Spleen (tissue), 11 donors: ENCODE data around the gene RRP1. TPM values are rescaled to one million over a fixed set of nuclear protein-coding genes. Genes with fewer than 3 reads are reported as not detected.

ENCODE experiments used
- DNase-seq: peaks from one replicate; pipeline ENCODE4 v3.0.0-alpha.2; 2020
- H3K27ac ChIP-seq, 8 donors: fragments of 200-600 bp; sonication (generic) in 7 of 8; 1 replicate in 4 of 8; 2 replicates in 4 of 8; pipeline versions ENCODE4 v1.5.0 to v1.8.0; 2016 to 2021; ENCODE audit warnings: inconsistent platforms in 4 of 8, mild to moderate bottlenecking in 4 of 8, moderate library complexity in 1 of 8
- H3K27me3 ChIP-seq, 7 donors: fragments of 200-600 bp; sonication (generic) in 6 of 7; replicated peaks in 1 of 7; 1 replicate in 4 of 7; 2 replicates in 3 of 7; pipeline versions ENCODE4 v1.5.0 to v1.8.0; 2016 to 2021; ENCODE audit warnings: inconsistent platforms in 3 of 7, mild to moderate bottlenecking in 1 of 7
- H3K36me3 ChIP-seq, 6 donors: fragments of 200-600 bp; sonication (generic) in 5 of 6; 1 replicate in 4 of 6; 2 replicates in 2 of 6; pipeline versions ENCODE4 v1.5.0 to v1.8.0; 2016 to 2021; ENCODE audit warnings: inconsistent platforms in 2 of 6
- H3K4me1 ChIP-seq, 6 donors: fragments of 200-600 bp; sonication (generic) in 5 of 6; 1 replicate in 3 of 6; 2 replicates in 3 of 6; pipeline versions ENCODE4 v1.5.0 to v1.8.0; 2016 to 2021; ENCODE audit warnings: inconsistent platforms in 3 of 6
- H3K4me3 ChIP-seq, 8 donors: fragments of 200-600 bp; sonication (generic) in 7 of 8; 1 replicate in 4 of 8; 2 replicates in 4 of 8; pipeline versions ENCODE4 v1.5.0 to v1.8.0; 2016 to 2021; ENCODE audit warnings: inconsistent platforms in 4 of 8, mild to moderate bottlenecking in 4 of 8, moderate library complexity in 2 of 8
- H3K9me3 ChIP-seq, 8 donors: fragments of 200-600 bp; sonication (generic) in 7 of 8; 1 replicate in 4 of 8; 2 replicates in 4 of 8; pipeline versions ENCODE4 v1.5.0 to v1.8.0; 2016 to 2021; ENCODE audit warnings: inconsistent platforms in 4 of 8
- POLR2A ChIP-seq, 3 donors: fragments of 450-650 bp; IDR thresholded peaks; one replicate each; pipeline ENCODE4 v1.5.1; 2017; ENCODE audit warnings: antibody characterized with exemption in 3 of 3, mild to moderate bottlenecking in 1 of 3
- POLR2AphosphoS5 ChIP-seq, 3 donors: sonication (generic); formaldehyde crosslinking; IDR thresholded peaks; one replicate each; pipeline ENCODE4 v1.5.1; 2017; ENCODE audit warnings: antibody characterized with exemption in 3 of 3
- WGBS, 5 donors: extraction: QIAGEN DNeasy Blood & Tissue Kit in 3 of 5; methylation state at CpG; one replicate each; pipeline versions ENCODE4 v1.1.5 to v1.1.7; 2013 to 2018; 5-methylcytosine and 5-hydroxymethylcytosine counted together
- intact Hi-C: fragments of 100-400 bp; cut with DNase I; formaldehyde crosslinking; loops from one replicate; pipeline ENCODE4 v1.15.0; 2023; ENCODE audit warnings: low total_unique reads
- polyA plus RNA-seq, 3 donors: library from polyadenylated mRNA; stranded (reverse); fragments of 200-250 nt; gene quantifications; one replicate each; pipeline ENCODE4 v1.2.1, GENCODE V29; 2013
- total RNA-seq, 7 donors: library from RNA; depleted of rRNA in 3 of 7; stranded (reverse); fragments of >200 nt in 3 of 7; fragmentation: NEBNext Ultra II Directional in 4 of 7; extraction: Animal tissue kit (Norgen Biotek cat#: 25700) in 4 of 7; gene quantifications; one replicate each; pipeline versions ENCODE4 v1.1.0 to v1.2.1, GENCODE V29; 2016 to 2021
- TF ChIP-seq, protein P1 (sequence below), 11 experiments: fragments of 200-600 bp in 7 of 11; fragments of 450-650 bp in 4 of 11; sonication (generic) in 4 of 11; IDR thresholded peaks in 8 of 11; conservative IDR thresholded peaks in 3 of 11; 1 replicate in 7 of 11; 2 replicates in 4 of 11; pipeline versions ENCODE4 v1.4.0 to v1.8.0; 2016 to 2021; ENCODE audit warnings: antibody characterized with exemption in 11 of 11, inconsistent platforms in 4 of 11, mild to moderate bottlenecking in 1 of 11
- donor health status: healthy with polysubstance abuse.
- donor health status: DM: no; HTN: no; CAD: no; lungs with moderate emphysema.
- donor health status: DM: no; HTN: no; CAD: no.
- donor health status: Bipolar disorder and iron deficiency.
- donor health status: healthy.
- donor health status: DM: no; HTN: no; CAD: no.
- donor health status: DM: yes; HTN: yes; CAD: no.

The RRP1 gene
- total and polyA plus RNA-seq, 10 donors: 11.5 to 26.9 (median 18.6) TPM

DNA sequence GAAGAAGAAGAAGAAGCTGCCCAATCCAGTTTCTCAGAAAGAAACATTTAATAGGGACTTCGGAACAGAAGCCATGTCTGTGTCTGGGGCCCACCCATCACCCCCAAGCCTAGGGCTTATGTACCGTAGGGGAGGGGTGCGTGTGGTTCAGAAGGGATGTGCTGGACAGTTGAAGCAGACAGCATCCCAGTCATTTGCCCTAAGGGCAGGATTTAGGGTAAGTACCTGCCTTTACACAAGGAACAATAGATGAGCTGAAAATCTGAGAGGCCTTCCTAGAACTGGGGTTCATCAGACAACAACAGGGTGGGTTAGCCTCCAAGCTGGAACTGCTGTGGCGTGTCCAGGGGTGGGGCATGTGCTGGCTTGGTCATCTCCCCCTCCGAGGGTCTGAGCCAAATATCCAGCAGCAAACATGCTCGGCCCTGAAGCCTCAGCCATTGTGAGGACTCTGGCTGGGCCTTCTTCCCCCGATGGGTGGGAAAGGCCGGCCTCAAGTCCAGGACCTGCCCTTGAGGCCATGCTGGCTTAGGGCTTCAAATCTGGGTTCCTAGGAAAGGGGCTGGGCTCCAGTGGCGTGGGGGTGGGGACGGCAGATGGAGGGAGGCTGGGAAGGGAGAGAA is 25.4 kb upstream of the RRP1 start:
- intact Hi-C loops: no loop called here
- Histone ChIP-seq H3K4me1 (peaks cover 0 to 17% (median 0%) of the 10 kb centered on the region in 6 donors), H3K27me3 (no peaks in the 10 kb centered on the region), H3K4me3 (no peak overlapping the region), H3K27ac (no peak overlapping the region), H3K9me3 (no peaks in the 10 kb centered on the region), H3K36me3 (peaks cover 0 to 52% (median 21%) of the 10 kb centered on the region in 6 donors)
- DNase-seq: no peak
- WGBS, 5 donors: 84 to 98% (median 91%) methylated on average over 7 to 10 of the region's 10 CpGs
- TF ChIP-seq, protein P1, sequence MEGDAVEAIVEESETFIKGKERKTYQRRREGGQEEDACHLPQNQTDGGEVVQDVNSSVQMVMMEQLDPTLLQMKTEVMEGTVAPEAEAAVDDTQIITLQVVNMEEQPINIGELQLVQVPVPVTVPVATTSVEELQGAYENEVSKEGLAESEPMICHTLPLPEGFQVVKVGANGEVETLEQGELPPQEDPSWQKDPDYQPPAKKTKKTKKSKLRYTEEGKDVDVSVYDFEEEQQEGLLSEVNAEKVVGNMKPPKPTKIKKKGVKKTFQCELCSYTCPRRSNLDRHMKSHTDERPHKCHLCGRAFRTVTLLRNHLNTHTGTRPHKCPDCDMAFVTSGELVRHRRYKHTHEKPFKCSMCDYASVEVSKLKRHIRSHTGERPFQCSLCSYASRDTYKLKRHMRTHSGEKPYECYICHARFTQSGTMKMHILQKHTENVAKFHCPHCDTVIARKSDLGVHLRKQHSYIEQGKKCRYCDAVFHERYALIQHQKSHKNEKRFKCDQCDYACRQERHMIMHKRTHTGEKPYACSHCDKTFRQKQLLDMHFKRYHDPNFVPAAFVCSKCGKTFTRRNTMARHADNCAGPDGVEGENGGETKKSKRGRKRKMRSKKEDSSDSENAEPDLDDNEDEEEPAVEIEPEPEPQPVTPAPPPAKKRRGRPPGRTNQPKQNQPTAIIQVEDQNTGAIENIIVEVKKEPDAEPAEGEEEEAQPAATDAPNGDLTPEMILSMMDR (IDR thresholded peaks at IDR 0.05 in 8 of 11, conservative IDR thresholded peaks at IDR 0.05 in 3 of 11): no peak
- TF ChIP-seq POLR2AphosphoS5 (IDR thresholded peaks at IDR 0.05): no peak
- TF ChIP-seq POLR2A (IDR thresholded peaks at IDR 0.05): no peak

DNA sequence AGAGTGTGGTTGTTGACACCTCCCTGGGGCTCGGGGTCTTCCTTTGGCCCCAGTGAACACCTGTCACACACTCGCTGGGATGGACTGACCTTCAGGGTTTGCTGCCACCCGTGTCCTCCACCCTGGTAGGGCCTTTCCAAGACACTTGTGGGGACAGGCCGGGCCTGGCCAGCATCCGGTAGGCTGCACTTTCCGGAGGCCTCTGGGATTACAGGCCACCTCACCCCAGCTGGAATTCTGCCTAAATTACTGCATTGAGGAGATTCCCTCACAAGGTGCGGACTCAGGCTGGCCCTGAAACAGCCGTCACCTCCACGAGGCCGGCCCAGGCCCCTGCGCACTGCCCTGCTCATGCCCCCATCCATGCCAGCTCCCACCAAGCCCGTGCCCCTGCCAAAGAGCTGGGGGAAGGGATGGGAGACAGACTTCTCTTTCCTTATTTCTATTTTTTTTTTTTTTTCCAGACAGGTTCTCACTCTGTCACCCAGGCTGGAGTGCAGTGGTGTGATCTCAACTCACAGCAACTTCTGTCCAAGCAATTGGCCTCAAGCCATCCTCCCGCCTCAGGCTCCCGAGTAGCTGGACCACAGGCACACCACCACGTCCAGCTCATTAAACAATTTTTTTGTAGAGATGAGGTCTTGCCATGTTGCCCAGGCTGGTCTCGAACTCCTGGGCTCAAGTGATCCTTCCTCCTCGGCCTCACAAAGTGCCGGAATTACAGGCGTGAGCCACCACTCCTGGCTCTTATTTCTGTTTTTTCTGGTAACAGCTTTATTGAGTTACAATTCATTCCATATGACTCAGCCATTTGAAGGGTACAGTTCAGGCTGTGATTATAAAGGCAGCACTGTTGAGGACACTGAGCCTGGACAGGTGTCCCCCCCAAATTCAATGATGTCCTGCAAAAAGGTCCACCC is 24.5 kb upstream of the RRP1 start:
- no peaks in the 10 kb centered on the region for H3K9me3 ChIP-seq
- no peak overlapping the region for H3K27ac ChIP-seq
- peaks cover 0 to 13% (median 0%) of the 10 kb centered on the region in 6 donors for H3K4me1 ChIP-seq
- no peak for DNase-seq
- TF ChIP-seq, protein P1 (IDR thresholded peaks at IDR 0.05 in 8 of 11, conservative IDR thresholded peaks at IDR 0.05 in 3 of 11): no peak
- TF ChIP-seq POLR2AphosphoS5 (IDR thresholded peaks at IDR 0.05): peak in 1 of 3 donors; percentile 31
- no peaks in the 10 kb centered on the region for H3K27me3 ChIP-seq
- peaks cover 0 to 44% (median 13%) of the 10 kb centered on the region in 6 donors for H3K36me3 ChIP-seq
- no peak overlapping the region for H3K4me3 ChIP-seq
- 83 to 91% (median 90%) methylated on average over 17 to 19 of the region's 19 CpGs for whole genome bisulfite sequencing, 5 donors
- intact Hi-C loops: no loop called here

DNA sequence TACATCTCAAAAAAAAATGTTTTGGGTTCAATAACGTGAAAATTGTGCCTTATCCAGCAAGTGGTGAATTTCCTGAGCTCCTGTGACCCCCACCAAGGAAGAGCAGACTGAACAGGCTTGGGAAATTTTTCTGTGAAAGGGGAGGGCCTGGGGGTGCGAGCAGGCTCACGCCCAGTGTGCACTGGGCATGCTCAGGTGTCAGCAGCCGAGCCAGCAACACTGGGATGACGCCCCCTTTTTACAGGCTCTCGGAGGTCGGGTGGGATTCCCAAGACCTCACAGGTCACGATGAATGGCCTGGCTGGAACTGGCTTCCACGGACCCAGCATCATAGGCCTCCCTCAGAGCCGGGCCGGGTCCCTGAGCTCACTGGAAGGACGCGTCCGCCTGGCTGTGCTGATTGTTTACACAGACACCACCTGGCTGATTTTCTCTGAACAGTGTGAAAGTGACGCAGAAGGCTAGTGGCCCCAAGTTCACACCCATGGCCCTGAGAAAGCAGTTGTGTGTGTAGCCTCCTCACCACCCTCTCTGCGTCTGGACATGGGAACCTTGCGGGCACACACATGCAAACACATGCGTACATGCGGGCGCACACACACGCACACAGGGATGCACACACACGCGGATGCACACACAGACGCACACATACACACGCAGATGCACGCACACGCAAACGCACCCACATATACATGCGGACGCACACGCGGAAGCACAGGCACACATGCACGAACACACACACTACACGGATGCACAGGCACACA is 22.5 kb upstream of the RRP1 start:
- 86 to 93% (median 90%) methylated on average over 33 to 34 of the region's 34 CpGs for WGBS, 5 donors
- no peak for DNase-seq
- Histone ChIP-seq H3K27me3 (no peaks in the 10 kb centered on the region), H3K4me3 (no peak overlapping the region), H3K4me1 (peaks cover 0 to 21% (median 2%) of the 10 kb centered on the region in 6 donors), H3K36me3 (peaks cover 0 to 23% (median 8%) of the 10 kb centered on the region in 6 donors), H3K27ac (no peak overlapping the region), H3K9me3 (no peaks in the 10 kb centered on the region)
- peak in 2 of 3 donors; percentile 38 to 56 for TF ChIP-seq POLR2AphosphoS5 (IDR thresholded peaks at IDR 0.05)
- no peak for TF ChIP-seq POLR2A (IDR thresholded peaks at IDR 0.05)
- intact Hi-C loops: no loop called here

DNA sequence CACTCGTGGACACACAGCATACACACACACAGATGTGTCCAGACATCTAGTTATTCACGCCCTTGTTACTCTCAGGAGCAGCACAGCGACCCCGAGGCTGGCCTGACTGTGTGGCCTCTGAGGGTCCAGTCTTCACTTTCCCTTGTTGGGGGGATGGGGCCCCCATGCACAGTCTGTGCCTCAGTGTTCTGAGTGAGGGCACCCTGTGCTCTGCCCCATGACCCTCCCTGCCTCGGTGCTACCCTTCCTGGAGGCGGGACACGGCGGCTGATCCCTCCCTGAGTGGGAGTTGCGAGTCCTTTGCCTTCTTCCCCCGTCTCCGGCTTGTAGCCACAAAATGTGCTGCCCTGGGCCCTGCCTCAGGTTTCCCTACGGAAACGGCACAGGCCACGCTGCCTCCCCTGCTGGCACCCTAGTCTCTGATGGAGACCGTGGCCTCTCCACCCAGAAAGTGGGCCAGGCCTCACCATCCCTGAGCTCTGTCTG is 21.8 kb upstream of the RRP1 start:
- Histone ChIP-seq H3K27me3 (no peaks in the 10 kb centered on the region), H3K4me3 (no peak overlapping the region), H3K4me1 (peaks cover 0 to 23% (median 2%) of the 10 kb centered on the region in 6 donors), H3K36me3 (peaks cover 0 to 20% (median 4%) of the 10 kb centered on the region in 6 donors), H3K9me3 (no peaks in the 10 kb centered on the region), H3K27ac (no peak overlapping the region)
- DNase-seq: no peak
- 76 to 92% (median 89%) methylated on average over 11 to 15 of the region's 15 CpGs for WGBS, 5 donors
- TF ChIP-seq POLR2AphosphoS5 (IDR thresholded peaks at IDR 0.05) (no peak), POLR2A (IDR thresholded peaks at IDR 0.05) (no peak)
- TF ChIP-seq, protein P1 (IDR thresholded peaks at IDR 0.05 in 8 of 11, conservative IDR thresholded peaks at IDR 0.05 in 3 of 11): no peak
- intact Hi-C loops: no loop called here
